Astrocyte (in vitro differentiated cells and primary cell): ENCODE data around the gene MBOAT7. TPM values are rescaled to one million over a fixed set of nuclear protein-coding genes. Genes with fewer than 3 reads are reported as not detected.

Experiments
- DNase-seq: peaks from one replicate; pipeline ENCODE4 v3.0.0-alpha.2; 2010; ENCODE audit warnings: low read depth
- FAIRE-seq: peaks from 2 replicates; lab custom pipeline; 2011; peaks lifted over from hg19 to GRCh38; lab: Jason Lieb, UNC
- H2AFZ ChIP-seq: 2 replicates; pipeline ENCODE4 v1.6.0; 2012; ENCODE audit warnings: low read depth, low read length, inconsistent platforms
- H3K27ac ChIP-seq: 2 replicates; pipeline ENCODE4 v1.5.1; 2011; ENCODE audit warnings: low read depth, low read length, inconsistent platforms
- H3K27me3 ChIP-seq: 2 replicates; pipeline ENCODE4 v1.6.0; 2011; ENCODE audit warnings: low read length, inconsistent platforms; ENCODE audit not compliant: insufficient read depth
- H3K36me3 ChIP-seq: 2 replicates; pipeline ENCODE4 v1.5.1; 2011; ENCODE audit warnings: low read length, inconsistent platforms; ENCODE audit not compliant: insufficient read depth
- H3K4me1 ChIP-seq: 2 replicates; pipeline ENCODE4 v1.5.1; 2011; ENCODE audit warnings: low read length, inconsistent platforms; ENCODE audit not compliant: insufficient read depth
- H3K4me2 ChIP-seq: 2 replicates; pipeline ENCODE4 v1.6.0; 2012; ENCODE audit warnings: low read length, inconsistent platforms
- H3K4me3 ChIP-seq: 2 replicates; pipeline ENCODE4 v1.5.1; 2011; ENCODE audit warnings: low read depth, mild to moderate bottlenecking, low read length, inconsistent platforms; ENCODE audit not compliant: insufficient read depth
- H3K79me2 ChIP-seq: 2 replicates; pipeline ENCODE4 v1.6.0; 2012; ENCODE audit warnings: mild to moderate bottlenecking, low read length, inconsistent platforms; ENCODE audit not compliant: insufficient read depth
- H3K9ac ChIP-seq: 2 replicates; pipeline ENCODE4 v1.6.0; 2012; ENCODE audit warnings: mild to moderate bottlenecking, low read length, inconsistent platforms
- H3K9me3 ChIP-seq: 2 replicates; pipeline ENCODE4 v1.5.1; 2012; ENCODE audit warnings: low read depth, mild to moderate bottlenecking, low read length, inconsistent platforms; ENCODE audit not compliant: insufficient read depth
- H4K20me1 ChIP-seq: 2 replicates; pipeline ENCODE4 v1.6.0; 2012; ENCODE audit warnings: low read length, inconsistent platforms; ENCODE audit not compliant: insufficient read depth
- H3K27ac Mint-ChIP-seq: one replicate; pipeline ENCODE4 v1.8.0; 2021; ENCODE audit warnings: mild to moderate bottlenecking, mixed read lengths; ENCODE audit not compliant: unreplicated experiment
- H3K27me3 Mint-ChIP-seq: one replicate; pipeline ENCODE4 v1.8.0; 2021; ENCODE audit warnings: low read depth, mixed read lengths; ENCODE audit not compliant: unreplicated experiment
- H3K36me3 Mint-ChIP-seq: one replicate; pipeline ENCODE4 v1.8.0; 2021; ENCODE audit warnings: low read depth, mixed read lengths; ENCODE audit not compliant: unreplicated experiment
- H3K4me1 Mint-ChIP-seq: one replicate; pipeline ENCODE4 v1.8.0; 2021; ENCODE audit warnings: low read depth, mixed read lengths; ENCODE audit not compliant: unreplicated experiment
- H3K4me3 Mint-ChIP-seq: one replicate; pipeline ENCODE4 v1.8.0; 2021; ENCODE audit warnings: mild to moderate bottlenecking, moderate library complexity, mixed read lengths; ENCODE audit not compliant: unreplicated experiment
- H3K9me3 Mint-ChIP-seq: one replicate; pipeline ENCODE4 v1.8.0; 2021; ENCODE audit warnings: mild to moderate bottlenecking, mixed read lengths; ENCODE audit not compliant: unreplicated experiment
- CTCF ChIP-seq: IDR thresholded peaks from 2 replicates; pipeline ENCODE4 v1.5.1; 2011; ENCODE audit warnings: low read depth, mild to moderate bottlenecking, inconsistent platforms, low read length, moderate library complexity; ENCODE audit not compliant: insufficient read depth
- EZH2 ChIP-seq: IDR thresholded peaks from 2 replicates; pipeline ENCODE4 v1.6.1; 2012; ENCODE audit warnings: mild to moderate bottlenecking, low read length, inconsistent platforms; ENCODE audit not compliant: insufficient read depth
- total RNA-seq: library from RNA; stranded (reverse); gene quantifications from 2 replicates; pipeline ENCODE4 v1.2.1, GENCODE V29; 2021

MBOAT7 gene
- total RNA-seq, 1 donor from 2014 or later = 162 TPM

DNA sequence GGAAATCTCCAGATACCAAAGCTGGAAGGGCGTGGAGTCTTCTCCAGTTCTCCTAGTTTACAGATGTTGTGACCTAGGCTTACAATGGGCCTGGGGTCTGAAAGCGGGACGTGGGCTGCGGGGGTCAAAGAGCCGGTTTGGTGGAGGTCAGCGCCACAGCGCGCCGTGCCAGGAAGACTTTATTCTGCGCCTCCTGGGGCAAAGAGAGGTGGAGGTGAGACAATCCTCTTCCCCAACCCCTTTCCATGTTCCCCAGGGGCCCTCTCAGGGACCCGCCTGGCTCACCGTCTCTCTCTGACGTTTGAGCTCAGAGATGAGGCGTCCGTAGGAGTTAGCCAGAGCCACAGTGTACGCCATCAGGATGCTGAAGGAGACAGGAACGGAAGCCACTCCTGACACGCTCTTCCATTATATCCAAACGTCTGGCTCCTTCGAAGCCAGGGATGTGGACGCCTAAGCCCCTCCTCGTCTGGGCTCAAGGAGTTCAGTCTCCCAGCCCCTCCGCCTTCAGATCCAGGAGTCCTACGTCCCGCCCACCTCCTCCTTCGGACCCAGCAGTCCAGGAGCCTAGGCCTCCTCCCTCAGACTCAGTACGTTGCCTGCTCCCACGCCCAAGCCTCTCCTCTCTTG lies 29.1 kb downstream of the MBOAT7 start:
- Mint-ChIP-seq H3K27ac (peak overlapping the region; percentile 99), H3K4me3 (peak overlapping the region; percentile 98), H3K27me3 (peaks cover 4% of the 10 kb centered on the region), H3K36me3 (peaks cover 8% of the 10 kb centered on the region), H3K9me3 (peaks cover 7% of the 10 kb centered on the region), H3K4me1 (peaks cover 7% of the 10 kb centered on the region)
- no peak for FAIRE-seq
- H3K36me3 ChIP-seq = peaks cover 16% of the 10 kb centered on the region
- H3K27me3 ChIP-seq = no peaks in the 10 kb centered on the region
- no peaks in the 10 kb centered on the region for H3K9me3 ChIP-seq
- no peak for DNase-seq
- H3K9ac ChIP-seq = peak overlapping the region; percentile 84
- peak overlapping the region; percentile 94 for H3K4me2 ChIP-seq
- peak overlapping the region; percentile 78 for H3K27ac ChIP-seq
- H3K79me2 ChIP-seq = peaks cover 18% of the 10 kb centered on the region
- H3K4me1 ChIP-seq = peaks cover 22% of the 10 kb centered on the region
- peaks cover 9% of the 10 kb centered on the region for H4K20me1 ChIP-seq
- H3K4me3 ChIP-seq = peak overlapping the region; percentile 69
- H2AFZ ChIP-seq = peak overlapping the region; percentile 86
- TF ChIP-seq EZH2 (no peak), CTCF (no peak)

- peak within 1 kb of the TSS; percentile 77 for H3K4me3 ChIP-seq
- peak; percentile 75 for FAIRE-seq
- peak within 1 kb of the TSS; percentile 93 for H3K27ac ChIP-seq
- H3K4me1 ChIP-seq = peaks cover 27% of the 10 kb centered on the region
- H3K79me2 ChIP-seq = peaks cover 18% of the 10 kb centered on the region
- Mint-ChIP-seq H3K4me1 (peaks cover 8% of the 10 kb centered on the region), H3K4me3 (peak within 1 kb of the TSS; percentile 98), H3K36me3 (peaks cover 8% of the 10 kb centered on the region), H3K9me3 (peaks cover 7% of the 10 kb centered on the region), H3K27ac (peak within 1 kb of the TSS; percentile 99), H3K27me3 (peaks cover under 1% of the 10 kb centered on the region)
- H2AFZ ChIP-seq = peak within 1 kb of the TSS; percentile 87
- TF ChIP-seq EZH2 (no peak), CTCF (no peak)
- DNase-seq = peak; percentile 100
- H3K4me2 ChIP-seq = peak within 1 kb of the TSS; percentile 96
- H3K36me3 ChIP-seq = peaks cover 19% of the 10 kb centered on the region
- peaks cover 16% of the 10 kb centered on the region for H4K20me1 ChIP-seq
- peak within 1 kb of the TSS; percentile 85 for H3K9ac ChIP-seq
- no peaks in the 10 kb centered on the region for H3K27me3 ChIP-seq
- no peaks in the 10 kb centered on the region for H3K9me3 ChIP-seq
Observed at GRCh38 chr19:54159352-54160181, 29.8 kb downstream of the MBOAT7 start, which contains the start of gene LENG1. Gene LENG1, minus strand, starts transcription at chr19:54159721. Its CDS starts 26 bp downstream, at chr19:54159695.
